ENCODE measurements around the gene LGALS1.

DNA sequence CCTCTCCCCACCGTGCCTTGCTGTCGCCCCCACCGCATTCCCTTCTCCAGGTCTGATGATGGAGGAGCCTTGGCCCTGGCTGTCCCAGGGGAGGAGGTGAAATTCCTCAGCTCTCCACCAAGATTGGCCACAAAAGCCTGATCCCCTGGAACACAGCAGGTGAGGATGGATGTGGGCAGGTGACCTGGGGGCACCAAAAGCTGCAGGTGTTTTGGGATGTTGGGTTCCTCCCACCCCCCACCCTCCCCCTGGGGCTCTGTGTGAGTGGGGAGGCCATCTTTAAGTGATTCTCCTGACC is 22.1 kb downstream of the LGALS1 start:
- TF ChIP-seq POLR2A (IDR thresholded peaks at IDR 0.05; ENCODE audit: low read depth, low read length) (no peak), TAF1 (IDR thresholded peaks at IDR 0.05; ENCODE audit: borderline replicate concordance, low read depth, low read length) (no peak)
